HG02759 (cell line): ENCODE results near the gene NIT2.
"Not testable (repeated sequence)": the region's sequence is repeated elsewhere in the genome, so short reads cannot be mapped to it uniquely, and the experiment has no call there.

Source experiments
- ATAC-seq: cut with Tn5 transposase; IDR thresholded peaks from one replicate; pipeline ENCODE4 v1.9.1; 2021; ENCODE audit warnings: mild to moderate bottlenecking, moderate library complexity; ENCODE audit not compliant: unreplicated experiment

NIT2 gene

GRCh38 chr3:100334488-100335351 lies at the start of gene NIT2:
Gene NIT2, plus strand, starts transcription at chr3:100334757. Its CDS starts 35 bp downstream, at chr3:100334792.
- peak; percentile 96 for ATAC-seq

- no peak for ATAC-seq
These were observed 46.2 kb upstream of the NIT2 start for GRCh38 chr3:100288288-100288894.

GRCh38 chr3:100289339-100289738 lies 45.2 kb upstream of the NIT2 start:
- no peak for ATAC-seq

GRCh38 chr3:100295089-100295488 lies 39.5 kb upstream of the NIT2 start:
- ATAC-seq = no peak

- no peak for ATAC-seq
These were observed 36.8 kb upstream of the NIT2 start for GRCh38 chr3:100297784-100298183.

- ATAC-seq = no peak
These were observed 35.5 kb upstream of the NIT2 start for GRCh38 chr3:100299016-100299415.

GRCh38 chr3:100306695-100307094 lies 27.9 kb upstream of the NIT2 start:
- no peak for ATAC-seq

- ATAC-seq = no peak
These were observed 24.1 kb upstream of the NIT2 start for GRCh38 chr3:100310355-100310965.

GRCh38 chr3:100311011-100311410 lies 23.5 kb upstream of the NIT2 start:
- no peak for ATAC-seq

GRCh38 chr3:100316641-100317069 lies 17.9 kb upstream of the NIT2 start:
- ATAC-seq = peak; percentile 88

- ATAC-seq = no peak
These were observed 16.6 kb upstream of the NIT2 start for GRCh38 chr3:100317912-100318311.

- ATAC-seq = no peak
These were observed 14.6 kb upstream of the NIT2 start for GRCh38 chr3:100319951-100320350.

GRCh38 chr3:100324044-100324443 lies 10.5 kb upstream of the NIT2 start:
- no peak for ATAC-seq

GRCh38 chr3:100325827-100326226 lies 8.7 kb upstream of the NIT2 start:
- no peak for ATAC-seq

- ATAC-seq = not testable (repeated sequence)
These were observed 7.2 kb upstream of the NIT2 start for GRCh38 chr3:100327377-100327776.

- no peak for ATAC-seq
These were observed 4.6 kb upstream of the NIT2 start for GRCh38 chr3:100329800-100330489.

- no peak for ATAC-seq
These were observed 3.9 kb upstream of the NIT2 start for GRCh38 chr3:100330651-100331050.

GRCh38 chr3:100331660-100332059 lies 2.9 kb upstream of the NIT2 start:
- ATAC-seq = no peak

GRCh38 chr3:100333051-100333450 lies 1.5 kb upstream of the NIT2 start:
- ATAC-seq = no peak

GRCh38 chr3:100333970-100334487 lies 528 bp upstream of the NIT2 start:
- ATAC-seq = no peak

- peak; percentile 63 for ATAC-seq
These were observed 877 bp downstream of the NIT2 start for GRCh38 chr3:100335434-100335833.
